Fibroblast of upper back skin (primary cell): Measurements from ENCODE around the gene SHMT2.

Experiments
- DNase-seq: peaks from one replicate; pipeline ENCODE4 v3.0.0-alpha.2; 2013

SHMT2 gene

GRCh38 chr12:57241402-57242310, 12.1 kb downstream of the SHMT2 start:
- DNase-seq: no peak

GRCh38 chr12:57242329-57242690, 12.8 kb downstream of the SHMT2 start:
- DNase-seq: no peak

GRCh38 chr12:57242691-57243454, 13.4 kb downstream of the SHMT2 start:
- DNase-seq: peak; percentile 53

DNA sequence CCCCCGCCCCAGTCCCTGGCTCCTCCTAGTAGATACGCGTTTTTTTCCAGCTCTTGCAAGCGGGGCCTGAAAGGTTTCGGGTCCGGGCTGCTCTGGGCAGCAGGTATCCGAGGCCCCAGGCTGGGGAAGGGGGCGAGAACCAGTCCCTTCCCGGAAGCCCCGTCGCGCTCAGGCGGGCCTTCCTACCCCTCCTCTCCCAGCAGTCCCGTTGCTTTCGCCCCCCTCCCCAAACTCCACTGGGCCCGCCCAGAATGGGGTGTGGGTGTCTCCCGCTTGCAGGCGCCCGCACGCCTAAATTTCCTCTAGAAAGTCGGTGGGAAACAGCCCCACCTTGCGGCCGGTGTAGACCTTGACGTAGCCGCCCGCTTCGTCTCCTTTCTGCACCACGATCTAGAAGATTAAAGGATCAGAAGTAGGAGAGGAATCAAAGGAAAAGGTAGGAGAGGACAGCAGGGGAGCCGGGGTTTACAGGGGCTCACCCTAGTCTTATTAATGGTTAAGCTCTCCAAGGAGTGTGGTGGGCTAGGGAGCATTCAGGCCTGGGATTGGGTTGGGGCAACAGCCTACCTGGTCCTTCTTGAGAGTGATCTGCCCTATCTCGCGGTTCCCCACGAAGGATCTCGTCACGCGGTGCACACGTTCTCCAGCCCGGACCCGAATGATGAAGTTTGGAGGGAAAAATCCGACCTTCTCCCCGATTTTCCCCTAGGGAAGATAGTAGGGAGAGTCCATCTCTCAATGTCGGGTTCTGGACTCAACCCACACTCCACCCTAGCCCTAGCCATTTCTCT, 14.2 kb downstream of the SHMT2 start:
- DNase-seq: peak; percentile 65

GRCh38 chr12:57244312-57244696, 14.8 kb downstream of the SHMT2 start:
- DNase-seq: no peak

- no peak for DNase-seq
These were observed 17.5 kb downstream of the SHMT2 start for GRCh38 chr12:57247041-57247440.

GRCh38 chr12:57248934-57249742, 19.6 kb downstream of the SHMT2 start:
- DNase-seq: no peak

- DNase-seq: no peak
These were observed 21.0 kb downstream of the SHMT2 start for GRCh38 chr12:57250541-57250940.

DNA sequence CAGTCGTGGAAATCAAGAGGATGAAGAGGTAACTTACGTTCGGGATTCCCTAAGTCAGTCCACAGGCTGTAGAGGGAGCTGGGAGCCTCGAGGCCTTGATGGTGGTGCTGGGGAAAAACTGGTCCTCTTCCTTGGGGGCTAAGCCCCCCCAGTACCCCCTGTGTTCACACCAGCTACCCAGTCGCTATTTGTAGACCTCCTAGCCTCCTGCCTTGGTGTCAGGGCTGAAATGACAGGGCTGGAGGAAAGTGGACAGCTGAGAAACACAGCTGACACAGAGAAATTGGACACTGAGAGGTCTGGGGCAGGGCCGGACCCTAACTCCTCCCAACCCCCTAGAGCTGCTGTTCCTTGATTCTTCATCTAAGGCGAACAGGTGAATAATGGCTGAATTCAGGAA, 21.4 kb downstream of the SHMT2 start, which contains the start of gene STAC3:
STAC3 (minus strand) TSS at position 232 of the 400 bp plus-strand sequence. CDS start 1,551 bp downstream, outside the sequence.
- DNase-seq: no peak

DNA sequence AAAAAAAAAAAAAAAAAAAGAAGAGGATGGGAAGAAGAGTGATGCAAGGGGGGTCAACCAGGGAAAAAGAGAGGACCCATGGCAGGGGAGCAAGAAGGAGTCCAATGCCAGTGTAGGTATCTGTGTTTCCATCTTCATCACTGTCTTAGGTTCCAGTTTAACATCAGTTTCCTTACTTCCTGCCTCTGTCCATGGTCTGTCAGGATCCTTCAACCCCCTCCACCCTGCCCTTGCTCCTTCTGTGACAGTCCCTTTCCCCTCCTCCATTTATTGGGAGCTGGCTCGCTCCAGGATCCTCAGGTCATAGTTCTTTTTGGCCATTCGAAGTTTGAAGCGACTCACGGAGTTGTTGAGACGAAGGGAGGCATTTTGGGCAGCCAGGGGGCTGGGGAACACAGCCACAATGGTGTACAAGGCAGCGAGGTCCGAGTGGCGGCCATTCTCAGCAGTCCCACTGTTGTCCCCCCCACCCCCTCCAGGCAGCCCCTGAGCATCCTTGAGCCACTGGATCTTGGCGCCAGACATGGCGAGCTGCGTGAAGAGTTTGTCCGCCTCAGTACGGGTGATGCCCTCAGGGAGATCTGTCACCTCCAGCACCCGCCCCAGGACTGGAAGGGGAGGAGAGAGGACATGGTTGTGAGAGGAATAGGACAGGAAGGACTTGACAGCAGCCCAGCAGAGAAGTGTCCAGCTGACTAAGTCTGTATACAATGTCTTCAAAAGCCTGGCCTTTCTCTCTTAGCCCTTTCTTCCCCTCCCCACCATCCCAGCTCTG, 25.2 kb downstream of the SHMT2 start:
- DNase-seq: no peak

DNA sequence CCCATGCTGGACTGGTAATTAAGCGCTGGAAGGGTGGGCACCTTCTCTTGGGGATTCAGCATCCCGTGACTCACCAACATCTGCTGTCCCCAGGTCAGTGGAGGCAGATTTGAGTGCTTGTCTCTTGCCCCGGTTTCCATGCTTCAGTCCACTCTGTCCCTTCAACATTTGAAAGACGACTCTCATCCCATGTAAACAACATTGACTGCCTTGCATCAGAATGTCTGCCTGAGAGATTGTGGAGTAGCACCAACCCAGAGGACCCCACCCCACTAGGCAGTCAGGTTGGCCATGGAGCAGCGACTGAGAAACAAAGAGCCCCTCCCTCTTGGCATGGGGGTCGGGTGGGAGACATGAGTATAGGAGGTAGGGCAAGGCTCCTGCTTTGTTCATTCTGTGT, 26.4 kb downstream of the SHMT2 start:
- DNase-seq: no peak

DNA sequence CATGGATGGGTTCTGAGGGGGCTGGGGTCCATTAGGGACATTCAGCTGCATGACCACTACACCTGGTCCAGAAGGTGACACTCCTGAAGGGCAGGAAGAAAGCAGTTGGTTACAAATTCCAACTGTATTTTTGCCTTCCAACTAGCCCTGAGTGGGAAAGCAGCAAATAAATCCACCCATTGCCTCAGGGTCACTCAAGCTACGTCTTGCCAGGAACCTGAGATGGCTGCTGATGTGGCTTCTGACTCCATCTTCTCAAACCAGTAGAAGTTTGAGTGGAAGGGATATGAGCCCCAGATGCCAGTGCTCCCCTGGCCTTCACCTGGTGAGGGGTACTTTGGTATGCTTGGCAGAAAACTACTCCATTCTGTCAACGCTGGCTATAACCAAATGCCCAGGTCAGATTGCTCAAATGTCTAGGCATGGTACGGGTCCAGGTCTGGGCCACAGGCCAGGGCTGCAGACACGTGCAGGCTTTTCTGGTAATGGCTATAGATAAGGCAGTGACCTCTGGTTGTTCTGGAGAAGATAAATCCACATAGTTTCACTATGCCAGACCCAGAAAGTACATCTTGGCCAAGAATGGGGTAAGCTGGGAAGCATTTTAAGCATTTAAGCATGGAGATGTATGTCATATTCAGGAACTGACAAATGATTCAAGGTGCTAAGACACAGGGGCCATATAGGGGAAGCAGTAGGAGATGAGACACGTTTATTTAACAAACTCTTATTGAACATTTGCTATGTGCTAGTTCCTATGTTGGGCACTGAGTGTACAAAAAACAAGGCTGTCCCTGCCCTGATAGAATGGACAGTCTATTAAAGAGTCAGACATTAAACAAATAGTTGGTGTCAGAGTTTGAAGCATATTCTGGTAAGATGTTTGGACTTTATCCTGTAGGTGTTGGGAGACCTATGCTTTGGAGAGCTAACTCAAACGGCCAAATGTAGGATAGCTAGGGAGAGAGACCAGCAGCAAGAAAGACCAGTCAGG, 29.8 kb downstream of the SHMT2 start:
- DNase-seq: no peak

DNA sequence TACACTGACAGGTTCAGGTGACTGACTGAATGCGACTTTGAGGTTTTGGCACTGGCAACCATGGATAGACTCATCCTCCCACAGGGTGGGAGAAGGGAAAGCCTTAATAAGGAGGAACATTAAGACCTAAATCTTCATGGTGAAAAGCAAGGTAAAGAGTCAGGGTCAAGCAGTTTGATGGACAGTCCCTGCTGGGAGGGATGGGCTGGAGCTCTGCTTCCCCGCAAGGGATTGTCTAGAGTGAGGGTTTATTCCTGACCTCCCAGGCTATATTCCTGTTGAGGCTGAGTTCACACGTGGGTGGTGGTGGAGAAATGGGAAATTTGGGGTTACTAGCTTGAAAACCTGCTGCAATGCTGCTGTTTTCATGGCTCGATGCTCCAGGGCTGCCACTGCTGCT, 30.9 kb downstream of the SHMT2 start:
- DNase-seq: no peak

DNA sequence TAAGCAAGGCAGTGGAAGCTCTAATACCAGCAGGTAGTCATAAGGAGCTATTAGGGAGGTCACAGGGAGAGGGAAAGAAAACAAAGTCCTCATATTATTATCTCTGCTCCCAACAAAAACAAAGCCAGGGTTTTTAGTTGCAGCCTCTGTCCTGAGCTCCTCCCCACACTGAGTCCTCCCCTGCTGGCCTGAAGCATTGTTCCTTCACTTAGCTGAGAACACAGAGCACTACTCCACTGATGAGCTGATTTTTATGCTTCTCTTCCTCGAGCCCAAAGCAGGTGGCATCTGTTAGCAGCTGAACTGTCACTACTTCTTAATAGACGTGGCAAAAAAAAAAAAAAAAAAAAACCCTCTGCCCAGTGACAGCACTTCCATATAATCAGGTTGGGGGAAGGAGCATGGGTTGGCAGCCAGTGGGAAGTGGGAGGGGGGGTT, 31.9 kb downstream of the SHMT2 start:
- DNase-seq: no peak

GRCh38 chr12:57262126-57262822, 32.8 kb downstream of the SHMT2 start:
- DNase-seq: no peak

- no peak for DNase-seq
These were observed 33.6 kb downstream of the SHMT2 start for GRCh38 chr12:57263096-57263495.

DNA sequence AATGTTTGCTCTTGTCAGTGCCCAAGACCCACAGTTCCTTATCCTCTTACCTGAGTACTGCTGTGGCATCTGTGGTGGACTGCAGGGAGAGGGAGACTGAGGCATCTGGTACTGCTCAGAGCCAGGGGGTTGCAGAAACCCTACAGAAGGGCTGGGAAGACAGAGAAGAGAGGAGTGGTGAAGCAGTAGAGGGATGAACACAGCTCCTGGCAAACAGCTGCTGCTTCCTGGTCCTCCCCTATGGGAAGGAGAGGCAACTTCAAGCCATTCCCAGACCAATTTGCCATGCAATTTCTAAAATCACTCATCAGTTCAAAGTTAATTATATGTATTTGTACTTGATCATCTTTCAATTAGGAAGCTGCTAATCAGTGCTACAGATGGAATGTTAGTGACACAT, 37.2 kb downstream of the SHMT2 start:
- no peak for DNase-seq

DNA sequence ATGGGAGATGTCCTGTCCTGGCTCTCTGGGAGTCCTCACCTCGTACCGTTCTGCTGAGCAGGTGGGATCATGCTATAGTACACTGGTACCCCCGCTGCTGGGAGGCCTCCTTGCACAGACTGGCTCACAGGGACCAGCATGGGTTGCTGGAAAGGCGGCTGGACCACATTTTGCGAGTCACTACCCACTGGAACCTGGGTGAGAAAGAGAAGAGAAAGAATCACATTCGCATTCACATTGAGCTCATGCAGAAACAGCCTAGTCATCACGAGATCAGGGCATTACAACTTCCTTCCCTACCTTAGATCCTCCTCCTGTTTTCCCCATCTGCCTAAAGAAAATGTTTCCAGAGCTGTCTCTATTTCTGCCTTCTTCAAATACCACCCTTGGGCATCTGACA, 38.8 kb downstream of the SHMT2 start:
- DNase-seq: peak; percentile 42

- no peak for DNase-seq
These were observed 41.5 kb downstream of the SHMT2 start for GRCh38 chr12:57270966-57271470.
